Testis (tissue), 3 donors: ENCODE measurements around the gene KRT77. TPM values are rescaled to one million over a fixed set of nuclear protein-coding genes. Genes with fewer than 3 reads are reported as not detected.
"Not testable (repeated sequence)": the region's sequence is repeated elsewhere in the genome, so short reads cannot be mapped to it uniquely, and the experiment has no call there.

Experiments
- DNase-seq: peaks from one replicate; pipeline ENCODE4 v3.0.0-alpha.2; 2019
- H3K27ac ChIP-seq, 2 donors: fragments of 200-600 bp; sonication (generic); one replicate each; pipeline ENCODE4 v1.5.1; 2019
- H3K27me3 ChIP-seq: fragments of 200-600 bp; sonication (generic); one replicate; pipeline ENCODE4 v1.5.1; 2019
- H3K36me3 ChIP-seq: fragments of 200-600 bp; sonication (generic); one replicate; pipeline ENCODE4 v1.5.1; 2017; ENCODE audit warnings: low read depth; ENCODE audit errors: missing control alignments
- H3K4me1 ChIP-seq: fragments of 200-600 bp; sonication (generic); one replicate; pipeline ENCODE4 v1.5.1; 2019
- H3K4me3 ChIP-seq, 2 donors: fragments of 200-600 bp; sonication (generic); one replicate each; pipeline ENCODE4 v1.5.1; 2017 to 2019
- H3K9me3 ChIP-seq: fragments of 200-600 bp; sonication (generic); one replicate; pipeline ENCODE4 v1.5.1; 2017
- CTCF ChIP-seq, 3 experiments: fragments of 450-650 bp in 2 of 3; fragments of 200-600 bp in 1 of 3; sonication (generic) in 1 of 3; IDR thresholded peaks; one replicate each; pipeline ENCODE4 v1.5.1; 2016 to 2019; ENCODE audit warnings: antibody characterized with exemption in 3 of 3, mild to moderate bottlenecking in 2 of 3, moderate library complexity in 1 of 3
- POLR2A ChIP-seq: fragments of 450-650 bp; IDR thresholded peaks from one replicate; pipeline ENCODE4 v1.6.1; 2017; ENCODE audit warnings: antibody characterized with exemption, mild to moderate bottlenecking, moderate library complexity
- WGBS, 2 donors: methylation state at CpG; one replicate each; pipeline ENCODE4 v1.1.5; 2018; 5-methylcytosine and 5-hydroxymethylcytosine counted together
- intact Hi-C: fragments of 100-400 bp; cut with DNase I; formaldehyde crosslinking; loops from one replicate; pipeline ENCODE4 v1.15.1; 2023; ENCODE audit warnings: low total_unique reads
- polyA plus RNA-seq: library from polyadenylated mRNA; stranded (reverse); fragments of 350-450 nt; fragmentation: Illumina TruSeq; extraction: RNeasy Lipid Tissue Mini Kit (QIAGEN cat#74804); gene quantifications from one replicate; pipeline ENCODE4 v1.2.3, GENCODE V29; 2014; ENCODE audit warnings: low read depth, low replicate concordance; ENCODE audit not compliant: insufficient read depth
- total RNA-seq, 2 donors: library from RNA; depleted of rRNA; stranded (reverse); fragments of >200 nt; gene quantifications; one replicate each; pipeline ENCODE4 v1.2.3, GENCODE V29; 2016

KRT77 gene
- total and polyA plus RNA-seq, 3 donors from 2014 or later: 0.33 to 0.74 TPM; not detected in 1

DNA sequence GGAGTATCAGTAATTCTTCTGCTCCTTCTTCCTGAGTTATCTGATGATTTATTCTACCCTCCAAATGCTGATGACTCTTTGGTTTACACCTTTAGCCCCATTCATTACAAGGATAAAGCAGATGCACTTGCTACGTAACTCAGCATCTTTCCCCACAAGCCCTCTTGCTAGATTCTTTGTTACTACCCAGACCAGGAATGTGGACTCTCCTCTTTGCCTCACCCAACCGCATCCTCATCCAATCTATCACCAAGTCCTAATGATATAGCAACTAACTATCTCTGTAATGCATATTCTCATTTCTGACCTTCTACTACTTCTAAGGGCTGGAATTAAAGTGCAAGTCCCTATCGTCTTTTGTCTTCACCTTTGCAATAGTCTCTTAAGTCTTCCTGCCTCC lies 32.4 kb downstream of the KRT77 start:
- no peaks in the 10 kb centered on the region for H3K9me3 ChIP-seq
- intact Hi-C loops: no loop called here
- no peak overlapping the region for H3K4me3 ChIP-seq
- no peak overlapping the region for H3K27ac ChIP-seq
- DNase-seq: no peak
- H3K36me3 ChIP-seq: no peaks in the 10 kb centered on the region
- H3K4me1 ChIP-seq: no peaks in the 10 kb centered on the region
- no peaks in the 10 kb centered on the region for H3K27me3 ChIP-seq
- WGBS, 2 donors: 91 to 94% methylated on average over 3 of the region's 3 CpGs
- TF ChIP-seq POLR2A (no peak), CTCF (IDR thresholded peaks at IDR 0.05) (no peak)

DNA sequence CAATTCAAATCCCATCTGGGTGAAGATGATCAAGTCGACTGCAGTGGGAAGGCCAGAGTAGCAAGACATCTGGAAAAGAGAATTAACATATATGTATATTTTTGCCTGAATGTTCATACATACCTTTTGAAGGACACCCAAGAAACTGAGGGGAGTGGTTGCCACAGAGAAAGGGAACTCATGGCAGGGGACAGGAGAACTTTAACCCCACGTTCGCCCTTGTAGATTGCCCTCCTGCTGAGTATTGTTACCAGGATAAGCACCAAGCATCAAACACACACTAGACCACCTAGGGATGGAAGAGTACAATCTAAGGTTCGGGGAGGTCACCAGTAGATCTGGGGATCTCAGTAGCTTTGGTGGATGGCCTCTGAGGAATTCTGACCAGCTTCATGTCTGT lies 32.8 kb downstream of the KRT77 start:
- Histone ChIP-seq H3K4me3 (no peak overlapping the region), H3K9me3 (no peaks in the 10 kb centered on the region), H3K36me3 (no peaks in the 10 kb centered on the region), H3K27me3 (no peaks in the 10 kb centered on the region), H3K27ac (no peak overlapping the region), H3K4me1 (no peaks in the 10 kb centered on the region)
- WGBS, 2 donors: 82 to 93% methylated on average over 4 of the region's 4 CpGs
- no peak for DNase-seq
- TF ChIP-seq POLR2A (no peak), CTCF (IDR thresholded peaks at IDR 0.05) (no peak)
- intact Hi-C loops: no loop called here

DNA sequence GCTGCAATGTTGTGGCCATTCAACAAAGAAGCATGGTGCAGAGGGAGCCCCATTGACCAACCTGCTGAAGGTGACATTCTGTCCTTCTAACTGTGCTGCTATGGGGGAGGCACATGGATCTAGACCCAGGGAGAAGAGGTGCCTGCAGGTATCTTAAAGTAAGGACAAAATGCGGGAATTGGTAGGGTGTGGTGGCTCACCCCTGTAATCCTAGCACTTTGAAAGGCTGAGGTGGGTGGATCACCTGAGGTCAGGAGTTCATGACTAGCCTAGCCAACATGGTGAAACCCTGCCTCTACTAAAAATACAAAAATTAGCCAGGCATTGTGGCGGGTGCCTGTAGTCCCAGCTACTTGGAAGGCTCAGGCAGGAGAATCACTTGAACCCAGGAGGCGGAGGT lies 33.4 kb downstream of the KRT77 start:
- intact Hi-C loops, H3K4me1 ChIP-seq, DNase-seq, H3K4me3 ChIP-seq, H3K27ac ChIP-seq, H3K9me3 ChIP-seq, H3K27me3 ChIP-seq, H3K36me3 ChIP-seq: not testable (repeated sequence)
- 92 to 94% methylated on average over 3 of the region's 3 CpGs for WGBS, 2 donors

GRCh38 chr12:52669426-52669825 lies 33.9 kb downstream of the KRT77 start:
- no peaks in the 10 kb centered on the region for H3K9me3 ChIP-seq
- H3K27ac ChIP-seq: no peak overlapping the region
- no peaks in the 10 kb centered on the region for H3K36me3 ChIP-seq
- no peaks in the 10 kb centered on the region for H3K27me3 ChIP-seq
- H3K4me1 ChIP-seq: no peaks in the 10 kb centered on the region
- TF ChIP-seq POLR2A (no peak), CTCF (IDR thresholded peaks at IDR 0.05) (no peak)
- no peak overlapping the region for H3K4me3 ChIP-seq
- DNase-seq: no peak
- intact Hi-C loops: no loop called here

DNA sequence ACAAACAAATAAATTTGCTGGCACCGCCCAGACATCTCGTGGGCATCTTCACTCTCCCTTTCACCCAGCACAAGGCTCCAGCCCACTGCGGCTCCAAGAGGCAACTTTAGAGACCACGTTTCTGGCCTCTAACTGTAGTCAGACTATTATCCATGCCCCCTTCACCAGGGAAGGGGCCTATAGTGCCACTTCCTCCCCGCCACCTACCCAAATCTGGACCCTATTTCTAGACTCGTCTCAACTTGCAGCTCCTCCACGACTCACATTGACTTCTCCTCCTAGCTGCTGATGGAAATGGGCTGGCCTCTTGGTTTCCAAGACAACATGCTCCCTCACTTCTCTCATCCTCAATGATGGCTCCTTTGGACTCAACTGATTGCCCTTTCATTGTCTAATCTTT lies 35.4 kb downstream of the KRT77 start:
- no peak for DNase-seq
- no peaks in the 10 kb centered on the region for H3K4me1 ChIP-seq
- intact Hi-C loops: no loop called here
- H3K36me3 ChIP-seq: no peaks in the 10 kb centered on the region
- H3K27me3 ChIP-seq: no peaks in the 10 kb centered on the region
- 65 to 82% methylated on average over 7 of the region's 7 CpGs for WGBS, 2 donors
- H3K4me3 ChIP-seq: no peak overlapping the region
- H3K9me3 ChIP-seq: no peaks in the 10 kb centered on the region
- no peak overlapping the region for H3K27ac ChIP-seq
- TF ChIP-seq CTCF (IDR thresholded peaks at IDR 0.05): no peak
